Testis (tissue), 2 donors: ENCODE measurements around the gene LARGE1.

Experiments
- POLR2A ChIP-seq: fragments of 450-650 bp; IDR thresholded peaks from one replicate; pipeline ENCODE4 v1.6.1; 2017; ENCODE audit warnings: antibody characterized with exemption, mild to moderate bottlenecking, moderate library complexity
- TF ChIP-seq, protein P1 (sequence below), 3 experiments: fragments of 450-650 bp in 2 of 3; fragments of 200-600 bp in 1 of 3; sonication (generic) in 1 of 3; IDR thresholded peaks; one replicate each; pipeline ENCODE4 v1.5.1; 2016 to 2019; ENCODE audit warnings: antibody characterized with exemption in 3 of 3, mild to moderate bottlenecking in 2 of 3, moderate library complexity in 1 of 3

DNA sequence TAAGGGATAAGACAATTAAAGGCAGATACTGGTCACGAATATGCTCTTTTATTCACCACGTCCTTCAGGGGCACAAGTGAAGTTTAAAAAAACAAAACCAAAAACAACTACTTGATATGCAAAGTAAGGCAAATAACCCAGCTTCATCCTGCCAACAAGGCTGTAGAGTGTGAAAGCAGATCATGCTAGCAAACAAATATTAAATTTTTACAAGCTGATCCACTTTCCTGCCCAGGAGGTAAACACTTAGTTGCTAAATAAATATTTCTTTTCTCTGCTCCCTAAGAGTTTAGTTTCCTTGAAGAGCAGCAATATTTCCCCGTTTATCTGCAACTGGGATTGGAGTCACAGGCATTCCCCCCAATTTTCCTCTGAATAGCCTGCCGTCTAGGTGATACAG is 300.2 kb downstream of the LARGE1 start:
- TF ChIP-seq, protein P1, sequence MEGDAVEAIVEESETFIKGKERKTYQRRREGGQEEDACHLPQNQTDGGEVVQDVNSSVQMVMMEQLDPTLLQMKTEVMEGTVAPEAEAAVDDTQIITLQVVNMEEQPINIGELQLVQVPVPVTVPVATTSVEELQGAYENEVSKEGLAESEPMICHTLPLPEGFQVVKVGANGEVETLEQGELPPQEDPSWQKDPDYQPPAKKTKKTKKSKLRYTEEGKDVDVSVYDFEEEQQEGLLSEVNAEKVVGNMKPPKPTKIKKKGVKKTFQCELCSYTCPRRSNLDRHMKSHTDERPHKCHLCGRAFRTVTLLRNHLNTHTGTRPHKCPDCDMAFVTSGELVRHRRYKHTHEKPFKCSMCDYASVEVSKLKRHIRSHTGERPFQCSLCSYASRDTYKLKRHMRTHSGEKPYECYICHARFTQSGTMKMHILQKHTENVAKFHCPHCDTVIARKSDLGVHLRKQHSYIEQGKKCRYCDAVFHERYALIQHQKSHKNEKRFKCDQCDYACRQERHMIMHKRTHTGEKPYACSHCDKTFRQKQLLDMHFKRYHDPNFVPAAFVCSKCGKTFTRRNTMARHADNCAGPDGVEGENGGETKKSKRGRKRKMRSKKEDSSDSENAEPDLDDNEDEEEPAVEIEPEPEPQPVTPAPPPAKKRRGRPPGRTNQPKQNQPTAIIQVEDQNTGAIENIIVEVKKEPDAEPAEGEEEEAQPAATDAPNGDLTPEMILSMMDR (IDR thresholded peaks at IDR 0.05): no peak
- no peak for TF ChIP-seq POLR2A
